HCT116 (cell line): ENCODE results near the gene OR5B21. TPM values are rescaled to one million over a fixed set of nuclear protein-coding genes. Genes with fewer than 3 reads are reported as not detected.

Experiments
- ATAC-seq: fragments of 200-7000 bp; cut with Tn5 transposase; 2 replicates; pipeline ENCODE4 v1.9.1; 2020; ENCODE audit warnings: mild to moderate bottlenecking, moderate library complexity
- BruUV-seq: library from RNA; stranded (reverse); fragments of 400-500 nt; replicated peaks from 2 replicates; lab custom pipeline; 2021; lab: Mats Ljungman, UMichigan
- CTCF ChIA-PET: fragments of 300-600 bp; sonication (Branson Sonifier 250); formaldehyde crosslinking; loops from one replicate; lab custom pipeline; 2021; ENCODE audit warnings: antibody characterized with exemption; lab: Charles Lee
- POLR2A ChIA-PET: fragments of 300-600, 350-600 bp; sonication (Branson Sonifier 250); formaldehyde crosslinking; loops from one replicate; lab custom pipeline; 2021; ENCODE audit warnings: antibody characterized with exemption; lab: Charles Lee
- RAD21 ChIA-PET, 2 experiments: fragments of 300-600 bp; sonication (Branson Sonifier 250); formaldehyde crosslinking; loops; one replicate each; lab custom pipeline; 2023; ENCODE audit warnings: low total read pairs in 2 of 2; ENCODE audit not compliant: uncharacterized antibody in 2 of 2, unreplicated experiment in 2 of 2, low non-redundant PET in 1 of 2; lab: Charles Lee
- DNase-seq: peaks from one replicate; pipeline ENCODE4 v3.0.0-alpha.2; 2010; ENCODE audit warnings: low read depth, low spot score
- H2AFZ ChIP-seq: fragments of 200-600 bp; shearing (Covaris generic), sonication (generic); 2 replicates; pipeline ENCODE4 v1.6.1; 2017; ENCODE audit warnings: low read depth, mixed run types, mixed read lengths, antibody characterized with exemption, low read length; ENCODE audit not compliant: poor library complexity, severe bottlenecking
- H3K27ac ChIP-seq: 2 replicates; pipeline ENCODE4 v1.5.1; 2012; ENCODE audit warnings: low read depth, low read length
- H3K27me3 ChIP-seq: fragments of 200-600 bp; sonication (generic); 2 replicates; pipeline ENCODE4 v1.6.1; 2016; ENCODE audit warnings: mixed run types, low read length, mixed read lengths; ENCODE audit not compliant: insufficient read depth
- H3K36me3 ChIP-seq, 2 experiments: fragments of 200-500 bp in 1 of 2; fragments of 200-600 bp in 1 of 2; sonication (Bioruptor generic) in 1 of 2; sonication (generic) in 1 of 2; 2 replicates each; pipeline versions ENCODE4 v1.5.1 to v1.6.1; 2014 to 2016; ENCODE audit warnings: low read length in 2 of 2, inconsistent platforms in 1 of 2, mixed read lengths in 1 of 2, mixed run types in 1 of 2; ENCODE audit not compliant: insufficient read depth in 2 of 2, control insufficient read depth in 1 of 2
- H3K4me1 ChIP-seq, 2 experiments: fragments of 200-600 bp in 1 of 2; sonication (generic) in 1 of 2; 2 replicates each; pipeline versions ENCODE4 v1.5.1 to v1.6.1; 2012 to 2017; ENCODE audit warnings: low read length in 2 of 2, inconsistent platforms in 1 of 2, mild to moderate bottlenecking in 1 of 2, mixed read lengths in 1 of 2, mixed run types in 1 of 2, moderate library complexity in 1 of 2; ENCODE audit not compliant: insufficient read depth in 2 of 2, control insufficient read depth in 1 of 2
- H3K4me2 ChIP-seq: fragments of 200-600 bp; sonication (generic); 2 replicates; pipeline ENCODE4 v1.6.1; 2017; ENCODE audit warnings: mixed run types, low read length, mixed read lengths
- H3K4me3 ChIP-seq, 2 experiments: fragments of 200-600 bp in 1 of 2; sonication (generic) in 1 of 2; replicated peaks in 1 of 2; 2 replicates each; pipeline ENCODE4 v1.5.1; 2011 to 2016; ENCODE audit warnings: low read length in 2 of 2, control low read depth in 1 of 2, low read depth in 1 of 2, mild to moderate bottlenecking in 1 of 2, mixed read lengths in 1 of 2, mixed run types in 1 of 2
- H3K79me2 ChIP-seq: fragments of 200-600 bp; sonication (generic); 2 replicates; pipeline ENCODE4 v1.6.1; 2017; ENCODE audit warnings: mild to moderate bottlenecking, mixed run types, low read length, moderate library complexity, mixed read lengths; ENCODE audit not compliant: insufficient read depth
- H3K9ac ChIP-seq: fragments of 200-600 bp; sonication (generic); 2 replicates; pipeline ENCODE4 v1.6.1; 2016; ENCODE audit warnings: low read length, mixed read lengths
- H3K9me2 ChIP-seq: fragments of 200-600 bp; sonication (generic), shearing (Covaris generic); 2 replicates; pipeline ENCODE4 v1.6.1; 2017; ENCODE audit warnings: mixed run types, mild to moderate bottlenecking, moderate library complexity; ENCODE audit not compliant: insufficient read depth
- H3K9me3 ChIP-seq, 2 experiments: fragments of 200-500 bp in 1 of 2; fragments of 200-600 bp in 1 of 2; sonication (Bioruptor generic) in 1 of 2; sonication (generic) in 1 of 2; 2 replicates each; pipeline ENCODE4 v1.6.1; 2014 to 2017; ENCODE audit warnings: low read length in 2 of 2, mixed read lengths in 2 of 2, inconsistent platforms in 1 of 2, low read depth in 1 of 2, mild to moderate bottlenecking in 1 of 2, mixed run types in 1 of 2, moderate library complexity in 1 of 2; ENCODE audit not compliant: control insufficient read depth in 1 of 2, insufficient read depth in 1 of 2
- H4K20me1 ChIP-seq: fragments of 200-600 bp; sonication (generic), shearing (Covaris generic); 2 replicates; pipeline ENCODE4 v1.6.1; 2017; ENCODE audit warnings: mixed run types, mild to moderate bottlenecking, moderate library complexity; ENCODE audit not compliant: insufficient read depth
- CBX3 ChIP-seq: IDR thresholded peaks from 2 replicates; pipeline ENCODE4 v1.6.1; 2012; ENCODE audit warnings: low read depth
- CEBPB ChIP-seq: IDR thresholded peaks from 2 replicates; pipeline ENCODE4 v1.6.1; 2012; ENCODE audit warnings: low read depth
- EGR1 ChIP-seq: IDR thresholded peaks from 2 replicates; pipeline ENCODE4 v1.6.1; 2012; ENCODE audit warnings: low read depth
- ELF1 ChIP-seq: IDR thresholded peaks from 2 replicates; pipeline ENCODE4 v1.6.1; 2012; ENCODE audit warnings: low read depth, borderline replicate concordance
- EZH2 ChIP-seq: fragments of 200-600 bp; sonication (generic); IDR thresholded peaks from 2 replicates; pipeline ENCODE4 v1.6.1; 2017; ENCODE audit warnings: antibody characterized with exemption, mixed run types
- EZH2phosphoT487 ChIP-seq: fragments of 200-600 bp; IDR thresholded peaks from 2 replicates; pipeline ENCODE4 v1.6.1; 2018; ENCODE audit warnings: antibody characterized with exemption, borderline replicate concordance
- FOSL1 ChIP-seq: IDR thresholded peaks from 2 replicates; pipeline ENCODE4 v1.6.1; 2012; ENCODE audit warnings: low read depth
- JUND ChIP-seq: IDR thresholded peaks from 2 replicates; pipeline ENCODE4 v1.6.1; 2012
- MAX ChIP-seq: IDR thresholded peaks from 2 replicates; pipeline ENCODE4 v1.6.1; 2012
- RAD21 ChIP-seq: IDR thresholded peaks from 2 replicates; pipeline ENCODE4 v1.6.1; 2012; ENCODE audit warnings: low read depth, mild to moderate bottlenecking
- REST ChIP-seq: IDR thresholded peaks from 2 replicates; pipeline ENCODE4 v1.6.1; 2012; ENCODE audit warnings: low read depth
- SIN3A ChIP-seq: IDR thresholded peaks from 2 replicates; pipeline ENCODE4 v1.6.1; 2012; ENCODE audit warnings: low read depth
- SRF ChIP-seq: IDR thresholded peaks from 2 replicates; pipeline ENCODE4 v1.6.1; 2012; ENCODE audit warnings: low read depth
- TCF7L2 ChIP-seq: IDR thresholded peaks from 2 replicates; pipeline ENCODE4 v1.7.0; 2011; ENCODE audit warnings: borderline replicate concordance, inconsistent platforms; ENCODE audit not compliant: insufficient read depth, insufficient read length; ENCODE audit errors: extremely low read depth
- YY1 ChIP-seq: IDR thresholded peaks from 2 replicates; pipeline ENCODE4 v1.6.1; 2011; ENCODE audit warnings: low read length, low read depth, moderate library complexity, mild to moderate bottlenecking; ENCODE audit not compliant: insufficient replicate concordance; ENCODE audit errors: extremely low read depth
- intact Hi-C: fragments of 100-400 bp; cut with micrococcal nuclease; formaldehyde crosslinking; loops from 2 replicates; pipeline ENCODE4 v1.10.0; 2022
- total RNA-seq: library from RNA; stranded (reverse); gene quantifications from one replicate; pipeline ENCODE4 v1.2.1, GENCODE V29; 2021; ENCODE audit not compliant: unreplicated experiment

The OR5B21 gene
- total RNA-seq, 1 experiment from 2014 or later, result not detected

DNA sequence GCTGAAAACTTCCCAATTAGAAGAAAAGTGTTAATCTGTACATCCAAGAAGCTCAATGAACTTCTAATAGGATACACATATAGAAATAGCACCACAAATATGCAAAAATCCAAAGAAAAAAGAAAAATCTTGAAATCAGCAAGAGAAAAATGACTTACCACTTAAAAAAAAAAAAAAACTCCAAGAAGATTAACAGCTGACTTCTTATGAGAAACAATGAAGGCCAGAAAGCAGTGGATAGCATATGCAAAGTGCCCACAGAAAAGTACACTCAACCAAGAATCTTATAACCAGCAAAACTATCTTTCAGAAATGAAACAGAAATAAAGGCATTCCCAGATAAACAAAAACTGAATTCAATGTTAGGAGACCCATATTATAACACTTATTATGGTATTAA is 36.0 kb downstream of the OR5B21 start:
- no peak for TF ChIP-seq EZH2
- TF ChIP-seq SRF, result no peak
- TF ChIP-seq ELF1, result no peak
- TF ChIP-seq EZH2phosphoT487, result no peak
- no peak for TF ChIP-seq EGR1
- TF ChIP-seq MAX, result no peak
- TF ChIP-seq SIN3A, result no peak
- TF ChIP-seq TCF7L2, result no peak
- no peak for TF ChIP-seq FOSL1
- no peak for TF ChIP-seq YY1
- no peak for TF ChIP-seq RAD21
- TF ChIP-seq, all 23 proteins: peak for 0
- H3K9ac ChIP-seq, result no peak overlapping the region
- H3K4me3 ChIP-seq, result no peak overlapping the region
- H2AFZ ChIP-seq, result no peak overlapping the region
- H3K9me3 ChIP-seq, result peaks cover 2 to 9% of the 10 kb centered on the region in 2 experiments; a peak in 1 of 4 replicates
- H3K4me1 ChIP-seq, result no peaks in the 10 kb centered on the region
- no peaks in the 10 kb centered on the region for H4K20me1 ChIP-seq
- no peaks in the 10 kb centered on the region for H3K36me3 ChIP-seq
- no peaks in the 10 kb centered on the region for H3K79me2 ChIP-seq
- no TSS peak for BruUV-seq
- H3K27ac ChIP-seq, result no peak overlapping the region
- H3K27me3 ChIP-seq, result no peaks in the 10 kb centered on the region
- H3K4me2 ChIP-seq, result no peak overlapping the region
- intact Hi-C loops, result no loop called here
- DNase-seq, result no peak
- RAD21 ChIA-PET, result no interaction called here
- no peak for ATAC-seq
- CTCF ChIA-PET, result no interaction called here
- H3K9me2 ChIP-seq, result no peaks in the 10 kb centered on the region
- POLR2A ChIA-PET, result no interaction called here

DNA sequence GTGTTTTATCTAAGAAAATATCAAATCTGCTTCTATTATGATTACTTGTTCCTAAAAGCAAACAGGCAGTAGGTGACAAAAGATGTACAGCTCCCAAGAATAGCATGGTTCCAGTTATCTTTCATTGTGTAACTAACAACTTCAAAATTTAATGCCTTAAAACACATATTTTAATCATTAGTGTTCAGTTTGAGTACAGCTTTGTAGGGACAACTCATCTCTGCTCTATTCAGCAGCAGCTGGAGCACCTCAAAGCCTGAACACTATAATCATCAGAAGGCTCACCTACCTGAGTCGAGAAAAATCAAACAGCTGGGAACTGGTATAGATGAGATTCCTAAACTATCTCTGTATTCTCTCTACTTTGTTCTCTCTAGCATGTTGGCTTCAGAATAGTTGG is 41.6 kb downstream of the OR5B21 start:
- Histone ChIP-seq H3K4me1 (no peaks in the 10 kb centered on the region), H4K20me1 (no peaks in the 10 kb centered on the region), H3K27me3 (no peaks in the 10 kb centered on the region), H3K9me2 (no peaks in the 10 kb centered on the region), H3K36me3 (no peaks in the 10 kb centered on the region), H3K4me2 (no peak overlapping the region), H3K9ac (no peak overlapping the region), H3K27ac (no peak overlapping the region), H2AFZ (no peak overlapping the region), H3K79me2 (no peaks in the 10 kb centered on the region), H3K4me3 (no peak overlapping the region), H3K9me3 (peaks cover 0 to 3% of the 10 kb centered on the region in 2 experiments; a peak in 1 of 4 replicates)
- ChIA-PET RAD21 (no interaction called here), CTCF (no interaction called here), POLR2A (no interaction called here)
- intact Hi-C loops, result no loop called here
- TF ChIP-seq CEBPB (no peak), TCF7L2 (no peak), REST (no peak), JUND (no peak), CBX3 (no peak), ELF1 (no peak)
- no peak for ATAC-seq
- no peak for DNase-seq
- no TSS peak for BruUV-seq
